NOMO-1 treated with DMSO at 0.1 percent for 48 hours (cell line): ENCODE results near the gene TENM4.
"Not testable (repeated sequence)": the region's sequence is repeated elsewhere in the genome, so short reads cannot be mapped to it uniquely, and the experiment has no call there.

ENCODE experiments used
- DNase-seq: peaks from one replicate; lab custom pipeline; 2025; ENCODE audit not compliant: unreplicated experiment; lab: John Stamatoyannopoulos, UW

The TENM4 gene

DNA sequence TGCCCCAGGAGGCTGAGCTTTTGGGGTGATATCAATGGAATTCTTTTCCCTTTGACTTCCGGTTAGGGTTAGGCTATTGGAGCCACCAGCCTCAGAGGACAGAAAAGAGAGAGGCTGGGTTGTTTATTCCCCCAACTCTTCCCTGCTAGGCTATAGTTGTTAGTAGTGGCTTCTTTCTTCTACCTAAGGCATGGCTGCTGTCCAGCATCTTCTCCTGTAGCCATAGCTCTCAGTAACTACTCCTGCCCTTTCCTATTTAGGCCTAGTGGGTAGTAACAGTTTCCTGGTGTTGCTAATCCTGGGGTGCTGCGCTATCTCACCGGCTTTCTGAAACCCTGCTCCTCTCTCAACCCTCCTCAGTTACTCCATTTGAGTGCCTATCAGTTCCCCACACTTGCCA, 184.9 kb downstream of the TENM4 start:
- no peak for DNase-seq

DNA sequence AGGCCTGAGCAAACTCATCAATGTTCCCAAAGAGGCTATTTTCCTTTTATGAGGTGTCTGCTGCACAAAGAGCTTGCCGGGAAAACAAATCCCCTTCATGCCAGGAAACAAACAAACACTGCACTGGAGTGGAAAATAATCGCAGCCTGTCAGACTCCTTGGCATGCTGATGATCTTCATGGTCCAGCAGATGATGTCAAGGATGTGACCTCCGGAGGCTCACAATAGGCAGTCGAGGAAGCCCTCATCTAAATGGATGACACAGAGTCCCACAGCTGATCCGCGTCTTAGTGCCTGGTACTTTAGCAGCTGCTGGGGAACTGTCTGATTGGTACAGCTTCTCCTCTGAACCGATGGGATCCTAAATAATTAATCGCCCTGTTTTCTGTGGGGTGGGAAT, 187.6 kb downstream of the TENM4 start:
- DNase-seq, result no peak

DNA sequence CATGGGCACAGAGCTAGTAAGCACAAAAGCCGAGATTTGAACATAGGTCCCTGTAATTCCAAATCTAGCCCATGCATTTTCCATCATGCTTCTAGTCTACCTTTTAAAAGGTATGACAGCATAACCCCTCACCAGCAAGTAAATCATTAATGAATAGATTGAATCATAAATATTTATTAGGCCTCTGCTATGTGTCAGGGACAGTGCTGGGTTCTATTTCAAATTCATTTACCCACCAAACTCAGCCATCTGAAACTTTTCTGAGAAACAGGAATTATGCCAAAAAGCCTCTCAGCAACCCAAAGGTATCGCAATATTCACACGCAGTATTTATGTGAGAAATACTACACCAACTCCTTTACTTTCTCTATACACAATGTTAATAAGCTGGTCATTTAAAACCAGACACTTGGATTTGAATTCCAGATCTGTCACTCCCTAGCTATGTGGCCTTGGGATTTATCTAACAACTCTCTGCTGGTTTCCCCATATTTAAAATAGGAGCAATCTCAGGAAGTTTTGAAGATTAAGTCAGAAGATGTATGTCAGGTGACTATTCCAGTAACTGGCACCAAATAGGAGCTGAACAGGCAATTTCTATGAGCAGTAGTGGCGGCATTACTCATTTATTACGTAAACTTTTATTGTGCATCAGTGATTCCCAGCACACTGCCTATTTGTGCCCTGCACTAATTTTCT, 191.4 kb downstream of the TENM4 start:
- no peak for DNase-seq

DNA sequence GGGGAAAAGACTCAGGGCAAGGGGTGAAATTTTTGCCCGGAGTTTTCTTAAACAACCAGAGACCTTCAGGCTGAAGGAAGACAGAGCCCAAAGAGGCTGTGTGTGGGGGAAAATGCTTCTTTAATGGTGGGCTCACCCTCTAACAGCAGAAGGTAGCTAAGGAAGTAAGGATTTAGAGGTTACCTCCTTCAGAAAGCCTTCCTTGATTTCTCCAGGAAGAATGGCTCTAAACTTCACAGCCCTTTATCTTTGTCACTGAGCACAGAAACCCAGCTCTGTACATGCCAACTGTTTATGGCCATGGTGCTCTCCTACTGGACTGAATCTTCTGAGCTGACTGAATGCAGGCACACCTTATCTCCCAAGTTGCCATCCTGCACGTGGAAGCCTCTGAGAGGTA, 196.0 kb downstream of the TENM4 start:
- no peak for DNase-seq

DNA sequence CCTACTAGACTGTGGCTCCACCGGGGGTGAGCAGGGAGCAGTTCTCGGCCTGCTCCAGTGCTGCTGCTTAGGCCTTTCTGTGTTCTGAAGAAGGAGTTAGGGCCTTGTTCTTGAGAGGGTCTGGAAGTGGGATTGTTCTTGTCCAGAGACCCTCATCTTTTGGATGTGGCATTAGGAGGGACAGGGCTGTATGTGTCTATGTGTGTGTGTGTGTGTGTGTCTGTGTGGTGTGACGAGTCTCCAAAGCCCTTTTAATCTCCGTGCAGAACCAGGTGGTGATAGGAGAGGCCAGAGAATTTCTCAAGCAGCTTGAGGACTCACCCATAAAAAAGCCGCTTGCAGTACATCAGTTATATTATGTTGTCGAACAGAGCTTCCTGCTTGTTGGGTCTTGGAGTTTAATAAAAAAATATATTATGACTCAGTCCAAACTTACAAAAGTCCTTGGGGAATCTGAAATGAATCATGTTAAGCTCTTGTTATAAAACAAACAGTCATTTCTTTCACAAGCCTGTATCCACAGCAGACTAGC, 196.5 kb downstream of the TENM4 start:
- DNase-seq, result no peak

DNA sequence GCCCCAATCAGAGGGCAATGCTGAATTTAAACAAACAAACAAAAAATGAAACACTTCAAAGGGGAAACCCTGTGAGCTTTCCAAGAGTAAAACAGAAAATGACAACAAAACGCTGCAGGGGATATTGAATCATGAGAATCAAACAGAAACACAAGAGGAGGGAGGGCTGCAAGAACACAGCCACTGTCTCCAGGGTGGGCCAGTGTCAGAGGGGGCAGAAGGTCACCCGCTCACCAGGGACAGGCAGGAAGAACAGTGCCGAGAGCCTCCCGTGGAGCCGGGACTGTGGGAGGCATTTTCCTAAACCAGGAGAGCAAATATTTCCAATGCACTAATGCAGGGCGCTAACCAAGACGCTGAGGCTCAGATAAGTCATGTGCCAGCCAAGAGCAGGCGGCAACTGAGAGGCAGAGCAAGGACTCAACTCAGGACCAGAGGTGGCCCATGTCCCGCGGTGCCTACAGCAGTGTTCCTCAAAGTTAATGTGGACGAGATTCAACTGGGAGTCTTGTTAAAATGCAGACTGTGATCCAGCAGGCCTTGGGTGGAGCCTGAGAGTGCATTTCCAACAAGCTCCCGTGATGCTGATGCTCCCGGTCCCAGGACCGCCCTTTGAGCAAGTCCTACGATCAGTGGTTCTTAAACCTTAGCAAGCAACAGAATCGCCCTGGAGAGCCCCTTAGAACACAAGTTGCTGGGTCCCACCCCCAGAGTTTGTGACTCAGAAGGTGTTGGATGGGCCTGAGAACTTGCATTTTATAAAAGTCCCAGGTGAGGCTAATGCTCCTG, 197.2 kb downstream of the TENM4 start:
- DNase-seq, result no peak

DNA sequence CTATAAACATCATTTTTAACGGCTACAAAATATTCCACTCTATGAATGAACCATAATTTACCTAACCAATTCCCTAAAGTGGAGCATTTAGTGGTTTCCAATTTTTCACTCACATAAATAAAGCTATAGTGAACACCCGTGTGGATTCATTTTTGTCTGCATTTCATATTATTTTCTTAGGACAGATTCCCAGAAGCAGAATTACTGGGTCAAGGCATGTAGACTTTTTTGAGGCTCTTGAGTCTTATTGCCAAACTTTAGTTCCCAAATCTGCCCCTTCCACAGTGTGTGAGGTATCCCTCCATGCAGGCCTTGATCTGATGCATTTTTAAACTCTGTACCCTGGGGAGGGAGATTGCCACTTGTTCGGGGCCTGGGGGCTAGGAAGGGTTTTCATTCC, 198.2 kb downstream of the TENM4 start:
- no peak for DNase-seq

DNA sequence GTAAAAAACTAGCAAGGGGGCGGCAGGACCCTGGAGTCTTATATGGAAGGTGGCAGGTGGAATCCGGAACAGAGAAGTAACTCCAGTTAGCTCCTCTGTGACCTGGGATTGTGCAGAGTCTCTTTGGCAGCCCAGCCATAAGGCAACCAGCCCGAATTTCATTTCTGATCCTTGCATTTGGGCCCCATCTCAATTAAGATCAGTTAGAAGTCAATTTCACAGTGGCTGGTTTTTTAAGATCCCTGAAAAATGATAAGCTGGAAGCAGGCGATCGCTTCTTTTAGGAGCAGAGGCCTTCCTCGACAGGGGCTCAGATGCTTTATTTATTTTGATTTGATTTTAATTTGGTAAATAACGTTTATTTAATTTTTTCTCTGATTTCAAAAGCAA, 199.0 kb downstream of the TENM4 start:
- no peak for DNase-seq

DNA sequence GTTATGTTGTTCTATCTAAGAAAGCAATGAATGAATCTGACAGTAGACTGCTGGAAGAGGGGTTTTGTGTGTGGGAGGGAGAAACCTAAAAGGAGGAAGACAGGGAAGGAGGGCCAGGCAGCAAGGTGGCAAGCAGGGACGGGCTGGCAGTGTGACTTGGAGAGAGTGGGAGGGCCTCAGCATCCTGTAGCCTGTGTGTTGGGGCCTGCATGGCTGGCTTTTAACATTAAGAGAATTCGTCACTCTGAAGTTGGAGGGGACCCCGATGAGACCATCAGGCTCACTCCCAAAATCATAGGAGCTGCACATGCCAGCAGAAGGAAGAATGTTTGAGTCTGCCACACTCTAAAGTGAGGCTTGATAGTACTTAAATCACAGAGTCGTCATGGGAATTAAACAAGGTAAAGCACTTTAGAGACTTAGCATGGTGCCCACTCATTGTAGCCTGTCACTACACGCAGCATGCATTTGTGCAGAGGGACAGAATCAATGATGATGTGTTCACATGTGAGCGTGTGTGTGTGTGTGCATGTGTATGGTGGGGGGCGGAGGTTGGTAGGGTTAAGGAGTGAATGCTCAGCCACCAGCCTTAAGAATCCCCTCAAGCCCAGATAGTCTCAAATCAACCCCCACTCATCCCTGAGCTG, 199.5 kb downstream of the TENM4 start:
- no peak for DNase-seq

DNA sequence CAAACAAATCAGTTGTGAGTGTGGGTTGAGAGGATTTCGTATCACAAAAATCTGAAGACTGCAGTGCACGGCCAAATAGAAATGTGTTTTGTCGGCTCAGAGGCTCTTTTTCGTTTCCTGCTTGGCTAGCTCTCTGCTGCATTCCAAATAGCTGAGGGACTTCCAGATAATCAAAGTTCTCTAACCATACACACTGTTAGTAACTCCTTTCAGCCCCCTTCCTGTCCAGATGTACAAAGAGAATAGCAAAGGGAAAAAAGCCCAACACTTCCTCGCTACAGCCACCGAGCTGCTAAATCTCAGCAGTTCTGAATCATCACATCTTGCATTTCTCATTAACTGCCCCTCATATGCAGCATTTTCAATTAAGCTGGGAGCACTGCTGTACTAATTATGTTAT, 203.1 kb downstream of the TENM4 start:
- no peak for DNase-seq

DNA sequence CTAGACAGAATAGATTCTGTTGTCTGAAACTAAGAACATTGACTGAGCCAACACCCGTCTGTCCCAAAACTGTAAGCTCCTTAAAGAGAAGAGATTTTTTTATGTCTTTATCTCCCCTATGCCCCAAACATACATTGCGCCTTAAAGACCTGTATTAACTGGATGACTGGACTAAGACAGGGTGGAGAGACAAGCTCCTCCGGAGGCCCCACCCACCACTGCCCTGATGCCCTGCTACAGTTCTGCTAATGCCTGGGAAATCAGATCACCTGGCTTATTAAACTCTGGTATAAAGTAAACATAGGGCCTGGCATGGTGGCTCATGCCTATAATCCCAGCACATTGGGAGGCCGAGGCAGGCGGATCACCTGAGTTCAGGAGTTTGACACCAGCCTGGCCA, 203.7 kb downstream of the TENM4 start:
- DNase-seq, result no peak

DNA sequence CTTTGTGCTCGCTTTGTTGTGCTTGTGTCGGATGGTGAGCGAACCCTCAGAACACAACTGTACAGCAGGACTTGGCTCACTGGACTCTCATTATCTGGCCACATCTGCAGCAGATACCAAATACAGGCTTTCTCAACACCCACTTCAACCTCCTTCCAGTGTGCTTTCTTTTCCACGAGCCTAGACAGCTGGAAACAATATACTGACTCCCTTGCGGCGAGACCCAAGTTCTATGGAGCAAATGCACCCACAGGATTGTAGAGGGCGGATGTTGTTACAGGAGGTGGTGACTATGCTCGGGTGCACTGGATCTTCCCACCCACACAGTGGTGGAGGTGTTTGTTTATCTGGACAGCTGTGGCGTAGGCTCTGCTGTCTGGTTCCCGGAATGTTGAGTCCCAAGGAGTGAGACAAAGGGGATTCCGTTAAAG, 204.3 kb downstream of the TENM4 start:
- no peak for DNase-seq

DNA sequence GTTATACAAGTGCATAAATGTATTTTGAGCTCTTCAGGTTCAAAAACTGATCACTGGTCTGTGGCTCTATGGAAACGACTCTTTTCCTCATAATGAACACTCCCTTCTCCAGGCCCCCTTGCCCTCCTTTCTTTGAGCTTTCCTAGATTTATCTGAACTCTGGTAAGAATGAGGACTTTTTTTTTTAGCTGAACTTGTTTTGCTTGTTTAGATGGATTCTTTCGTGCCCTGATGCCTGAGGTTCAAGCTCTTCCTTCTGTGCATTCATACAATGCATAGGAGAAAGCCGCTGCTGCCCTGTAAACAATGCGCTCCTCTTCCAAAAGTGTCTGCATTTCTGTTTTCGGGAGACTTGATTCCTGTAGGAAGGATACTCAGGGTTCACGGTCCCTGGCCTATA, 205.1 kb downstream of the TENM4 start:
- DNase-seq, result no peak

DNA sequence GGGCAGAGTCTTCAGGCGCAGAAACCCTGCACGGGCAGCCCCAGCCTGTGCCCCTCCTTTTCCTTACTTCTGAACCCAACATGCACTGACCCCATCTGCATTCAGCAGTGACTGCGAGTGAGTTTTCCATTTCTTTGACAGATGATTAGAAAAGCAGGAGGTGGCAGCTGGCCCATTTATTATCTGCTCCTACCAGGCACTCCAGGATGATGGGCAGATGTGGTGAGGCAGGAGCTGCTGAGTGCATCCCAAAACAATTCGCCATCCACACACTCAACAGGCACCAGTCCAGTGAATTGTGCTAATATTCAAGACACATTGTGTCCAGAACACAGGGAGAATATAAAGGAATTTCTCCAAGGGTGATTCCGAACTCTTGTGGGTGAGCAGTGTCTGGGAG, 208.5 kb downstream of the TENM4 start:
- DNase-seq, result no peak

DNA sequence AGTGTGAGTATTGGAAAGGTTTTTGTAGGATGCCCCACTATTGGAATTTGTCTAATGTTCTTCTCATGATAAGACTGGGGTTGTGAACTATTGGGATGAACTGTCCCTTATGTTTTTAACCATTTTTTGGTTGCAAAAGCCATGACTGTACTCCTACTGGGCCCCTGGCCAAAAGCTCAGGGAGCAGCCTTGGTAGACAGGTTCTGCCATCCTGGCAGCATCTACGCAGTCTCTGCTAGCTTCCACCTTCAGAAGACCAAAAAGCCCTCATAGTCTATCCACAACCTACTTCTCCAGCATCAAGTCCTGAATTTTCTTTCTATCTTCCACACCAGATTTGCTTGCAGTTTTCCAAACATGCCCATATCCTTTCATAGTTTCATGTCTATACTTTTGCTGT, 211.8 kb downstream of the TENM4 start:
- DNase-seq, result no peak

DNA sequence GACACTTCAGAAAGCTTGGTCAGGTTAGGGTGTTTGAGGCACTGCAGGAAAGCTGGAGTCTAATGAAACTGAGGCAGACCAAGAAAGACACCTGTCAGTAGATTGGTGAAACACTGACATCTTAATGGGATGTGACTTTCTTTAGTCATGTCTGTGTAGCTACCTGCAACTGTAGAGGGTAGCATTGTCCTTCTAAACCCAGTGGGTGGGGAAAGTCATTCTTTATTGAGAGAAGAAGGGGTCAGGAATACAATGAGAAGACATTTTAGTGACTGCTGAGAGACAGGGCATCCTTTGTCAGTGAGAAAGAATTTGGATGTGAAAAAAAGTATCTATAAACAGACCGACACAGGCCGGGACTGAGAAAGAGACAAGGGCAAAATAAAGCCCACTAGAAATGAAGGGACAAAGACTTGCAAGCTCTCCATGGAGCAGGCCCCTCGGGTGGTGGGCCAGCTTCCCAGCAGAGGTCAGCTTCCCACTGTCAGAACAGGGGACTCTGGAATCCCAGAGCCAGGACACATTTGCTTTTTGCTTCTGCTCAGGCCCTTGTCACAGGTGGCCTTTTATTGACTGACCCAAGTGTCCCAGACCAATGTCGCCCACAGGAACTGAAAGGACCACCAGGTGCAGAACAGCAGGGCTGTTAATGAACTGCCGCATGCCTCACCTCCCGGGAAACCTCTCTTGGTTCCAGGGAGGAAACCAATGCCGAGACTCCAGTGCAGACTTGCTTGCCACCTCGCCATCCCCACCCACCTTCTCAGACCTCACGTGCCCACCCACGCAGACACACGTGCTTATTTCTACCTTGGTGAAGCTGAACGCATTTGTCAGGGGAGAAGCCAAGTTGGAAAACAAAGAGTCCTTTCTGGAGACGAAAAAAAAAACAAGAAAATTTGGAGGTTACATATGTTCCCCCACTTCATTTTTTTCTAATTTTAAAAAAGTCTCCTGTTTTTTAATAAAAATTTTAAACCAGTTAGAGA, 212.8 kb downstream of the TENM4 start:
- DNase-seq, result no peak

DNA sequence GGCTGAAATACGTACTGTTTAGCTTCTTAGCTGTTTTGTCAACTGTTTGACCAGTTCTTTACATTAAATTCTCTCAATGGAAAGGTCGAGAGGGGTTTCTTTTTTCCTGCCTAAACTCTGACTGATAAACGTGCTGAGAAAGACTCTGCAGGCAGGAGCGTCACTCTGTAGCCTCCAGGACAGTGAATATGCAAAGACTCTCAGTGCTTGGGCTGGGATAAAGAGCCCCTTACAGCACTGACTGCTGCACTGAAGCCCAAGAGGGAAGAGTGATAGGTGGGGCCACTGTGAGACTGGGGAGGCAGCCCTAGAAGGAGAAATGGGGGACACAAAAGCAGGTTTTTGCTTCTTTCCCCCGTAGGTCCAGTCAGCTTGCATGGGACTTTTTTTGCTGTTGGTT, 213.5 kb downstream of the TENM4 start:
- DNase-seq, result no peak

DNA sequence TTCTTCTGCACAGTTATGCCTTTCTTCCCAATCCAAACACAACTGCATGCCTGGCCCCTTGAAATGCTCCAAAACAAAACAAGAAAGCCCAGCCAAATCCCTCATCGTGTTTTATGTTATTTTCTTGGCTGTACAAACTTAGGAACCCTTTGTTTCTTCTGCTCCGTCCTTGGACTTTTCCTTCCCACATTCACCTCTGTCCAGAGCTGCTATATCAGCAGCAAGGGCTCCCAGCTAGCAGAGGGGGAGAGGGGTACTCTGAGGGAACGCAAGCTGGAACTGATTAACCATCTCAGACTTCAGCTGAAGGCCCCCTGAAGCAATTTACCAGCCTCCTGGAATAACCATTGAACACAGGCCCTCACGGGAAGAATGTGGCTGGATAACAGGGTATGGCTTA, 214.7 kb downstream of the TENM4 start:
- no peak for DNase-seq

DNA sequence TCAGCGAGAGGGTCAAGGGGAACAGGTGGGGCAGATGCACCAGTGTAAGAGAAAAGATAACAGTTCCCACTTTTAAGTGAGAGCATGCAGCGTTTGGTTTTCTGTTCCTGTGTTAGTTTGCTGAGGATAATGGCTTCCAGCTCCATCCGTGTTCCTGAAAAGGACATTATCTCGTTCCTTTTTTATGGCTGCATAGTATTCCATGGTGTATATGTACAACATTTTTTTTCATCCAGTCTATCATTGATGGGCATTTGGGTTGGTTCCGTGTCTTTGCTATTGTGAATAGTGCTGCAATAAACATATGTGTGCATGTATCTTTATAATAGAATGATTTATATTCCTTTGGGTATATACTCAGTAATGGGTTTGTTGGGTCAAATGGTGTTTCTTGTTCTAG, 218.7 kb downstream of the TENM4 start:
- not testable (repeated sequence) for DNase-seq

DNA sequence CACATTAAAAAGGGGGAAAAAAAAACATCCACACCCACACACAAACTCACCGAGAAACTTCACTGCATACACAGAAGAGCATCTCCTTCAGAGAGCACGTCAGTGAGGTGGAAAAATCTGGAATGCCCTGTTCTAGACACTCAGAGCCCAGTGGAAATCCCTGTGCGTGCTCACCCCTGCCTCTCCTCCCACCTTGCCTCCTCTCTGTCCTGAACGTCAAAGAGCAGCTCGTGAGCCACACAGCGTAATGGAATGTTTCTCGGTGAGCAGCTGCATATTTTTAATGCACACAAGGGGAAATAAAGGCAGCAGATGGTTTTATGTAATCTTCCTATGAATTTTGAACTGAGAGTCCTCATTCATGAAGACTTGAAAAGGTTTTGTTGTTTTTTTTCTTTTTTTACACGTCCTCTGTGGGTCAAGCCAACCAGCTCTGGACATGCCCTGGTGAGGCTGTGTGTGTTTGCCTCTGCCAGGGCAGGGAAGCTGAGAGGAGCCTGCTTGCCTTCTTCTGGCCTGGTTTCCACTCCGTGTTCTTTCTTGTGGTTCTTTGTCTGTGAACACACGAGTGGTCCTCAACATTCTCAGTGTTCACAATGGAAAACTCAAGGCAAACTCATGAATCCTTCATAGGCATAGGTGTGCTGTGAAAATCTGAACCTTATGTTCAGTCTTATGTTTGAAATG, 219.2 kb downstream of the TENM4 start:
- no peak for DNase-seq
